Loucy (cell line): Measurements from ENCODE around the gene GAPDH.
"Not testable (repeated sequence)": the region's sequence is repeated elsewhere in the genome, so short reads cannot be mapped to it uniquely, and the experiment has no call there.

Source experiments
- H2AFZ ChIP-seq: fragments of 200-600 bp; sonication (generic); 2 replicates; pipeline ENCODE4 v1.6.0; 2016; ENCODE audit warnings: antibody characterized with exemption, mild to moderate bottlenecking, low read length, moderate library complexity
- H3F3A ChIP-seq: fragments of 200-600 bp; 2 replicates; pipeline ENCODE4 v1.6.0; 2016; ENCODE audit warnings: antibody characterized with exemption, low read depth, mild to moderate bottlenecking
- H3K27me3 ChIP-seq: fragments of 200-600 bp; sonication (generic); 2 replicates; pipeline ENCODE4 v1.6.1; 2014; ENCODE audit warnings: low read length, mild to moderate bottlenecking; ENCODE audit not compliant: insufficient read depth, poor library complexity, severe bottlenecking
- H3K36me3 ChIP-seq: fragments of 200-600 bp; sonication (generic); 2 replicates; pipeline ENCODE4 v1.6.1; 2016; ENCODE audit warnings: low read length; ENCODE audit not compliant: insufficient read depth
- H3K4me1 ChIP-seq: fragments of 200-600 bp; sonication (generic); 2 replicates; pipeline ENCODE4 v1.5.1; 2014; ENCODE audit warnings: low read length, mild to moderate bottlenecking; ENCODE audit not compliant: insufficient read depth, poor library complexity, severe bottlenecking
- H3K4me2 ChIP-seq: fragments of 200-600 bp; sonication (generic); 2 replicates; pipeline ENCODE4 v1.6.0; 2014; ENCODE audit warnings: antibody characterized with exemption, low read length, low read depth, mild to moderate bottlenecking; ENCODE audit not compliant: poor library complexity, severe bottlenecking
- H3K4me3 ChIP-seq: fragments of 200-600 bp; sonication (generic); 2 replicates; pipeline ENCODE4 v1.5.1; 2014; ENCODE audit warnings: low read length, mild to moderate bottlenecking, mixed read lengths; ENCODE audit not compliant: poor library complexity, severe bottlenecking
- H3K79me2 ChIP-seq: fragments of 200-600 bp; sonication (generic); 2 replicates; pipeline ENCODE4 v1.6.1; 2014; ENCODE audit warnings: low read length; ENCODE audit not compliant: insufficient read depth
- H3K9ac ChIP-seq: fragments of 200-600 bp; sonication (generic); 2 replicates; pipeline ENCODE4 v1.6.0; 2014; ENCODE audit warnings: mild to moderate bottlenecking, low read depth, low read length, moderate library complexity; ENCODE audit not compliant: poor library complexity, severe bottlenecking
- H3K9me2 ChIP-seq: fragments of 200-600 bp; sonication (generic); replicated peaks from 2 replicates; pipeline ENCODE4 v1.6.1; 2016; ENCODE audit warnings: low read depth, low read length, mixed read lengths
- H3K9me3 ChIP-seq: fragments of 200-600 bp; sonication (generic); 2 replicates; pipeline ENCODE4 v1.6.1; 2014; ENCODE audit warnings: mild to moderate bottlenecking, antibody characterized with exemption, low read length, low read depth; ENCODE audit not compliant: insufficient read depth
- H4K20me1 ChIP-seq: fragments of 200-600 bp; sonication (generic); 2 replicates; pipeline ENCODE4 v1.6.0; 2014; ENCODE audit warnings: antibody characterized with exemption, low read length, mild to moderate bottlenecking; ENCODE audit not compliant: insufficient read depth, poor library complexity, severe bottlenecking
- CTCF ChIP-seq: fragments of 200-600 bp; sonication (generic); conservative IDR thresholded peaks from 2 replicates; pipeline ENCODE4 v1.5.1; 2014; ENCODE audit warnings: mild to moderate bottlenecking, antibody characterized with exemption, low read length
- EZH2phosphoT487 ChIP-seq: fragments of 200-600 bp; IDR thresholded peaks from 2 replicates; pipeline ENCODE4 v1.6.1; 2018; ENCODE audit warnings: antibody characterized with exemption, mild to moderate bottlenecking, moderate library complexity, borderline replicate concordance

Gene GAPDH

GRCh38 chr12:6558014-6558760 lies 23.9 kb downstream of the GAPDH start:
- not testable (repeated sequence) for H3K9ac ChIP-seq, H3K9me3 ChIP-seq, H3K9me2 ChIP-seq, H3K4me2 ChIP-seq, H3K4me3 ChIP-seq, H3F3A ChIP-seq, H3K27me3 ChIP-seq, H2AFZ ChIP-seq
- peaks cover 19% of the 10 kb centered on the region for H4K20me1 ChIP-seq
- peak; percentile 53 for TF ChIP-seq CTCF
- peaks cover 16% of the 10 kb centered on the region for H3K4me1 ChIP-seq
- H3K36me3 ChIP-seq = peaks cover 44% of the 10 kb centered on the region; the same call in 1 of the 2 replicates
- H3K79me2 ChIP-seq = peaks cover 41% of the 10 kb centered on the region

GRCh38 chr12:6559500-6559899 lies 25.2 kb downstream of the GAPDH start:
- H3K4me2 ChIP-seq = no peak overlapping the region
- TF ChIP-seq EZH2phosphoT487 = no peak
- no peak for TF ChIP-seq CTCF
- H3K36me3 ChIP-seq = peaks cover 47% of the 10 kb centered on the region; the same call in 1 of the 2 replicates
- no peak overlapping the region for H3K4me3 ChIP-seq
- no peak overlapping the region for H3K9ac ChIP-seq
- H3K79me2 ChIP-seq = peaks cover 29% of the 10 kb centered on the region
- no peak overlapping the region for H2AFZ ChIP-seq
- no peaks in the 10 kb centered on the region for H3K9me3 ChIP-seq
- peaks cover 6% of the 10 kb centered on the region for H3K4me1 ChIP-seq
- H3F3A ChIP-seq = 0 out of 2 replicates have a peak, but pooled peaks cover 3% of the 10 kb centered on the region
- no peaks in the 10 kb centered on the region for H3K27me3 ChIP-seq
- peaks cover 8% of the 10 kb centered on the region for H4K20me1 ChIP-seq
- no peaks in the 10 kb centered on the region for H3K9me2 ChIP-seq

- Histone ChIP-seq H3K4me3 (no peak overlapping the region), H2AFZ (no peak overlapping the region), H3K9me2 (no peaks in the 10 kb centered on the region), H3K36me3 (peaks cover 47% of the 10 kb centered on the region; the same call in 1 of the 2 replicates), H4K20me1 (no peaks in the 10 kb centered on the region), H3K79me2 (peaks cover 18% of the 10 kb centered on the region; the same call in 1 of the 2 replicates), H3K4me1 (no peaks in the 10 kb centered on the region), H3F3A (0 out of 2 replicates have a peak, but pooled peaks cover 3% of the 10 kb centered on the region), H3K4me2 (no peak overlapping the region), H3K9ac (no peak overlapping the region), H3K27me3 (no peaks in the 10 kb centered on the region), H3K9me3 (no peaks in the 10 kb centered on the region)
- no peak for TF ChIP-seq EZH2phosphoT487
Observed at GRCh38 chr12:6560501-6561205, 26.3 kb downstream of the GAPDH start.
